WI38 (cell line): ENCODE measurements around the gene ERBB3.
A peak's percentile ranks its signal among the peaks of the same experiment; 100 is the strongest.

Experiments
- H3K4me3 ChIP-seq: 2 replicates; pipeline ENCODE4 v1.5.1; 2011; ENCODE audit warnings: low read depth, mild to moderate bottlenecking, control low read depth, low read length
- TF ChIP-seq, protein P1 (sequence below): IDR thresholded peaks from 2 replicates; pipeline ENCODE4 v1.5.1; 2012; ENCODE audit warnings: low read depth, mild to moderate bottlenecking, control low read depth, low read length

ERBB3 gene

DNA sequence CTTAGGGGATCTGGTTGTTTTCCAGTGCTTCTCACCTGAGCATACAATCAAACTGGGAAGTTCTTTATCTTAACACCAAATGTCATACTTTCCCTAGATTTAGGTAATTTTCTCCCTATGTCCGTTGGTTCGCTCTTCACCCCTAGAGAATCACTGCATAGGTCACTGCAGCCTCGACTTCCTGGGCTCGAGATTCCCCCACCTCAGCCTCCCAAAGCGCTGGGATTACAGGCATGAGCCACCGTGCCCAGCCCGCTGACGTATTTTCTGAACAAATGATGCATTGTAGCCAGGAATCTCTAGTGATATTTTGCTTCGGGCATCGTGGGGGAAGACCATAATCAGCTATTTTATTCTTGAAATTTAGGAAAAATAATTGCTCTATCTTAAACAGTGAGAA is 35.4 kb downstream of the ERBB3 start:
- TF ChIP-seq, protein P1, sequence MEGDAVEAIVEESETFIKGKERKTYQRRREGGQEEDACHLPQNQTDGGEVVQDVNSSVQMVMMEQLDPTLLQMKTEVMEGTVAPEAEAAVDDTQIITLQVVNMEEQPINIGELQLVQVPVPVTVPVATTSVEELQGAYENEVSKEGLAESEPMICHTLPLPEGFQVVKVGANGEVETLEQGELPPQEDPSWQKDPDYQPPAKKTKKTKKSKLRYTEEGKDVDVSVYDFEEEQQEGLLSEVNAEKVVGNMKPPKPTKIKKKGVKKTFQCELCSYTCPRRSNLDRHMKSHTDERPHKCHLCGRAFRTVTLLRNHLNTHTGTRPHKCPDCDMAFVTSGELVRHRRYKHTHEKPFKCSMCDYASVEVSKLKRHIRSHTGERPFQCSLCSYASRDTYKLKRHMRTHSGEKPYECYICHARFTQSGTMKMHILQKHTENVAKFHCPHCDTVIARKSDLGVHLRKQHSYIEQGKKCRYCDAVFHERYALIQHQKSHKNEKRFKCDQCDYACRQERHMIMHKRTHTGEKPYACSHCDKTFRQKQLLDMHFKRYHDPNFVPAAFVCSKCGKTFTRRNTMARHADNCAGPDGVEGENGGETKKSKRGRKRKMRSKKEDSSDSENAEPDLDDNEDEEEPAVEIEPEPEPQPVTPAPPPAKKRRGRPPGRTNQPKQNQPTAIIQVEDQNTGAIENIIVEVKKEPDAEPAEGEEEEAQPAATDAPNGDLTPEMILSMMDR, result no peak

DNA sequence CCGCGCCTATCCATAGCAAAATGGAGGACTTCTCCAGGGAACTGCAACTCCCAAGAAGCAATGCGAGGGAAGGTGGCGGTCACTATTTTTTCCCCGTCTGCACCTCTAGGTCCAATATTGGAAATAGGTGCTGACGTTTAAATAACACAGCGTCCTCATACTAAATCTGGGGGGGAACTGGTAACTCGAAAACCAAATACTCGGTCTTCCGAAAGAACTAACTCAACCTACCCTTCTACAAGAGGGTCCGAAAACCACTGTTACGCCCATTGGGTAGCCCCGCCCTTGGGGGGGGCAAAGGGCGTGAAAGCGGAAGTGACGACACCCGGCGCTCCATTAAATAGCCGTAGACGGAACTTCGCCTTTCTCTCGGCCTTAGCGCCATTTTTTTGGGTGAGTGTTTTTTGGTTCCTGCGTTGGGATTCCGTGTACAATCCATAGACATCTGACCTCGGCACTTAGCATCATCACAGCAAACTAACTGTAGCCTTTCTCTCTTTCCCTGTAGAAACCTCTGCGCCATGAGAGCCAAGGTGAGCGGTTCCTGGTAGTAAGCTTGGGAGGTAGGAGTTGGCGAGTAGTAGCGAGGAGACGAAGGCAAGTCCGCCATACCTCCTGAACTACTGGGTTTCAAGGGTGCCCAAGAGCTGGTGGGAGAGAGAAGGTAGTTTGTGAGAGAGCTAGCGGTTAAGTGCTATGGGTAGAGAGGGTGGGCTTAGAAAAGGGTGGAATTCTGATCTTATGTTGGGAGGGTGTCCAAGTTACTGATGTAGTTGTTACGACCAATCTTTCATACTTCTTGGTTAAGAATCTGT is 36.5 kb downstream of the ERBB3 start, which contains the start of gene RPL41:
Gene RPL41, plus strand, starts transcription at position 367 of the 815 bp plus-strand sequence.
- H3K4me3 ChIP-seq, result peak within 1 kb of the TSS; percentile 72
- TF ChIP-seq, protein P1, result no peak

More for the DNA sequence above, 35.4 kb downstream of the ERBB3 start:
- peak overlapping the region; percentile 72 for H3K4me3 ChIP-seq

GRCh38 chr12:56117082-56117706 is 37.2 kb downstream of the ERBB3 start:
- H3K4me3 ChIP-seq, result peak overlapping the region; percentile 72

DNA sequence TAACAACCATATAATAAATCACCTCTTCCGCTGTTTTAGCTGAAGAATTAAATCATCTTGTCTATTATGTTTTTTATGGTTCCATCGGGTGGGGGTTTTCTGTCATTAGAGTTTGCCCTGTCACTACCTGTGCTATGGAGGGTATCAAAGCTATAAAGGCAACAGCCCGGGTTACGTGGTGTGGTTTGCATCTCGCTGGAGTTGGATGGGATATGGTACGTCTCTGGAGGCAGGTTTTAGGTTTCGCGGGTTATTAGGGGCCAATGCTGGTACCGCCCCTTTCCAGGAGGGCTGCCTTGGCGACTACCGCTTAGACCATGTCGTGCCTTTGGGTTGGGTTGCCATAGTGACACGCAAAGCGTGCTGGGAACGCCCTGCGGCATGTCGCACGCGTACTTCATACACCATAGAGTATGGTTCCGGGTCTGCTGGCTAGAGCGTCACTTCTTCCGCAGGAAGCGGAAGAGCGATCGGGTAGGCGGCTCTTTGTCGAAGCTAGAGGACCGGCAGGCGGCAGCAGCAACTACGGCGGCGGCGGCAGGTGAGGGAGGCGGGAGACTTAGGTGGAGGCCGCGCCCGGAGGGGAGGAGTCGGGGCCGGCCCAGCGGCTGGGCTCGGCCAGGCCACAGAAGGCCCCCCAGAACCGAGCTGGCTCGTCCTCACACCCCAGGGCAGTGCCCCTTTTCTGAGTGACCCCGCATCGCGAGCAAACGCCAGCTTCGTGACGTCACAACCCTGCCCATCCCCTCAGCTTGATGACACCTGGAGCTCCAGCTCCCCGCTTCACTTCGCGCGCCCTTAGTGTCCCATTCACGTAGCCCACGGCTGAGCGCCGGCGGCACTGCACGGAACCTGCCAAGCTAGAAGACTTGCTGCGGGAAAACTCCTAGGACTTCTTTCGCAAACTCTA is 38.1 kb downstream of the ERBB3 start, which contains the start of gene ZC3H10:
Gene ZC3H10, plus strand, starts transcription at position 489 of the 910 bp plus-strand sequence. CDS start 2,297 bp downstream, outside the sequence.
- TF ChIP-seq, protein P1, result peak; percentile 48
- peak within 1 kb of the TSS; percentile 72 for H3K4me3 ChIP-seq

DNA sequence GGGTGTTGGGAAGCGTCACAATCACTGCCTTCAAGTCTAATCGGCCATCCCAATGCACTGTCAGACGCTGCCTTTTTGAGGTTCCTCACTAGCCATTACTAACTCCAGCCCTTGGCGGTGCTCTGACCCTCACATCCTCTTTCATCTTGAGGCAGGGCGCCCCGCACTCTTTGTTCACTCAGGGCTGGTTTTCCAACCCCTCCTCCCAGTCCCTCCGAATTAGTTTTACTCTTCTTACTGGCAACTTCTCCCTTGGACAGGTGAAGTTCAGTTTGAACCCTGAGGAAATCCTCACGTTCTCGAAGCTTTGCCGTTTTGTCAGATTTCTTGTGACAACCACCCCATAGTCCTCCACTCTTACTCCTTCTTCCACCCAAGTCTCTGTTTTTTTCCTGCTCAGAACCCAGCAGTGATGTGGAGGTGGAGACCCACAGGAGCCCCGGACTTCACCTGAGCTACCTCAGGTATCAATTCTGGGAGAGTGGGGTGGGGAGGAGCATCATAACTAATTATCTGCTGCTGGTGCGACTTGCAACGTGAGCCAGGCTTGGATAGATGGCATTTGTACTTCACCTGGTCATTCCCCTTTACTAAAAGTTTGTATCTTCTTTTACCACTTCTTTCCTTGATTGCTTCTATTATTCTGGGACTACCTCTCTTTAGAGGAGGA is 38.9 kb downstream of the ERBB3 start:
- H3K4me3 ChIP-seq, result peak overlapping the region; percentile 72
- TF ChIP-seq, protein P1, result no peak

- no peak overlapping the region; the same call in 1 of the 2 replicates for H3K4me3 ChIP-seq
- TF ChIP-seq, protein P1, result peak; percentile 64
These were observed 39.4 kb downstream of the ERBB3 start for GRCh38 chr12:56119361-56119796.
